Esophagus muscularis mucosa (tissue), 4 donors: ENCODE measurements around the gene PARVB.

Experiments
- CTCF ChIP-seq, 3 experiments: fragments of 200-600 bp in 2 of 3; fragments of 450-650 bp in 1 of 3; sonication (generic) in 2 of 3; IDR thresholded peaks; one replicate each; pipeline ENCODE4 v1.5.1; 2017 to 2019; ENCODE audit warnings: antibody characterized with exemption in 3 of 3, mild to moderate bottlenecking in 2 of 3, moderate library complexity in 1 of 3
- EP300 ChIP-seq: sonication (generic); formaldehyde crosslinking; IDR thresholded peaks from one replicate; pipeline ENCODE4 v1.6.1; 2017; ENCODE audit warnings: antibody characterized with exemption
- POLR2A ChIP-seq: fragments of 450-650 bp; IDR thresholded peaks from one replicate; pipeline ENCODE4 v1.6.1; 2017; ENCODE audit warnings: antibody characterized with exemption, moderate library complexity, mild to moderate bottlenecking, low read depth
- POLR2AphosphoS5 ChIP-seq, 2 donors: sonication (generic); formaldehyde crosslinking; IDR thresholded peaks; one replicate each; pipeline ENCODE4 v1.6.1; 2017; ENCODE audit warnings: antibody characterized with exemption in 2 of 2

- no peak for TF ChIP-seq POLR2A
- TF ChIP-seq EP300 = no peak
- no peak for TF ChIP-seq CTCF (IDR thresholded peaks at IDR 0.05)
- TF ChIP-seq POLR2AphosphoS5 (IDR thresholded peaks at IDR 0.05) = no peak
These were observed 119.5 kb downstream of the PARVB start for GRCh38 chr22:44143579-44143978.
